SIG-M5 treated with dmso at 0.1 percent for 504 hours (cell line): Measurements from ENCODE around the gene ARSA.
"Not testable (repeated sequence)": the region's sequence is repeated elsewhere in the genome, so short reads cannot be mapped to it uniquely, and the experiment has no call there.

Experiments
- DNase-seq: peaks from one replicate; lab custom pipeline; 2025; ENCODE audit not compliant: unreplicated experiment; lab: John Stamatoyannopoulos, UW

ARSA gene

GRCh38 chr22:50656122-50657070 is 28.4 kb upstream of the ARSA start:
- DNase-seq: no peak

- not testable (repeated sequence) for DNase-seq
These were observed 26.7 kb upstream of the ARSA start for GRCh38 chr22:50654664-50655063.

DNA sequence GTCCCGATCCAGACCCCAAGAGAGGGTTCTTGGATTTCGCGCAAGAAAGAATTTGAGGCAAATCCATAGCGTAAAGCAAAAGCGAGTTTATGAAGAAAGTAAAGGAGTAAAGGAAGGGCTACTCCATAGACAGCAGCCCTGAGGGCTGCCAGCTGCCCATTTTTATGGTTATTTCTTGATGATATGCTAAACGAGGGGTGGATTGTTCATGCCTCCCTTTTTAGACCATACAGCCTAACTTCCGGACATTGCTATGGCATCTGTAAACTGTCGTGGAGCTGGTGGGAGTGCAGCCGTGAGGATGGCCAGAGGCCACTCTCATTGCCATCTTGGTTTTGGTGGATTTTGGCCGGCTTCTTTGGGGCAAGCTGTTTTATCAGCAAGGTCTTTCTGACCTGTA is 25.3 kb upstream of the ARSA start:
- no peak for DNase-seq

- not testable (repeated sequence) for DNase-seq
These were observed 15.8 kb upstream of the ARSA start for GRCh38 chr22:50643821-50644101.

GRCh38 chr22:50643021-50643820 is 15.3 kb upstream of the ARSA start:
- not testable (repeated sequence) for DNase-seq

DNA sequence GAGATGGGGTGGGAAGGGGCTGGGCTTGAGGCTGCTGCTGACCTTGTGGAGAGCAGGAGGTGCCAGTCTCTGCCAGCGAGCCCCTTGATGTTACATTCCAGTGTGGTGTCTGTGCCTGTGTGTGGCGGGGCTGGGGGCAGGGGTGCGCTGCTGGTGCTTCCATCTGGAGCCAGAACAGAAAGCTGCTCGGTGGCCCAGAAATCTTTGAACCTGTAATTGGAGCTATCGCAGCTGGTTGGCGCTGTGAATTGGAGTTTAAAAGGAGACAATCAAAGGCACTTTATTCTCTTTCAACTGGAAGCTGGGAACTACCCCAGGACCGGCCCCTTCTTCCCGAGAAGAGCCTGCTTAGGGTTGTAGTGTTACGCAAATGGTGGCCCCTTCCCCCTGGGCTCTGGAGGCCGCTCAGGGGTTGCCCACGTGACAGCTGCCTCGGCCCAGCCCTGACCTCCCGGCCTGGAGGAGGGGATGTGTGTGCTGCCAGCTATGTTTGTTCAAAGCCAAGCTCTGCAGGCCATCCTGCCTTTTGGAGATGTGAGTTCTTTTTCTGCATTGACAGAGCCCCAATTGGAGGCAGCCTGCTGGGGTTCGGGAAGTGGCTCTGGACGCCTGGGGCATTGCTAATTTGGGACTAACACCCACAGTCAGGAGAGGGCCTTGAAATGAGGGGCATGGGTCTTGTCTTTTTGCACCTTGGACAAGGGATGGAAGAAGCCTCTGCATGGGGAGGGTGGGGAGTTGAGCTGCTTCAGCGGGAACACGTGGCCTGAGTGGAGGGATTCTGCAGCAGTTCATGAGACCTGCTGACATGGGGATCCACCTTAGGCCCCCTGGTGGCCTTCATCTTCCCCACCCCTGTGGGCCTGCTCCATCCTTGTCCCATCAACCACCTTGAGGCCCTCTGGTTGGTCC is 14.0 kb upstream of the ARSA start:
- no peak for DNase-seq

DNA sequence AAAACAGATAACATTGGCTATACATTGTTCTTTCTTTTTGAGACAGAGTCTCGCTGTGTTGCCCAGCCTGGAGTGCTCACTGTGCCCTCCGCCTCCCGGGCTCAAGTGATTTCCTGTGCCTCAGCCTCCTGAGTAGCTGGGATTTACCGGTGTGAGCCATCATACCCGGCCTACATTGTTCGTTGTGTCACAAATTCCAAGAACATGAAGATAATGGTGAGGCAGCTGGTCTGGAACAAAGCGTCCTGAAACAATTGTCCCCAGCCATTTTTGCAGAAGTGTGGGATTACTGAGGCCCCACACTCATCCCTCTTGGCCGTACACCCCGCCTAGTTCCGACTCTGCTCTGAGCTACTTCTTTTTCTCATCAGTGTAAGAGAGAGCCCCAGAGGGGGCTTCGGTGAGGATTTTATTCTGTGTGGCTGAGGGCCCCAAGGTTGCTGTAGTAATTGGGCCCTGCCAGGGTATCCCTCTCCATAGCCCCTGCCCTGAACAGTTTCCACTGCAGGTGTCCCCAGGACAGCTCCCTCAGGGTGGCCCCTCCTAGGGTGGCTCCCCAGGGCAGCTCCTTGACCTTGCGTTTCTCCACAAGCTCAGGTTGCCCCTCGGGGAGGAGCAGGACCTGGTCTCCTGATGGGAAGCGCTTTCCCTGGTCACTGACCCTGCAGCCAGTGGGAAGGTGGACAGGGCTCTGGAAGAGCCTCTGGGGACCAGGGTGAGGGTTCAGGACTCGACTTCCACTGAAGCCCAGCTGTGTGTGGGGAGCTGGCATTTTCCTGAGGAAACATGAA is 13.1 kb upstream of the ARSA start:
- no peak for DNase-seq

- DNase-seq: not testable (repeated sequence)
These were observed 12.3 kb upstream of the ARSA start for GRCh38 chr22:50640296-50640695.

DNA sequence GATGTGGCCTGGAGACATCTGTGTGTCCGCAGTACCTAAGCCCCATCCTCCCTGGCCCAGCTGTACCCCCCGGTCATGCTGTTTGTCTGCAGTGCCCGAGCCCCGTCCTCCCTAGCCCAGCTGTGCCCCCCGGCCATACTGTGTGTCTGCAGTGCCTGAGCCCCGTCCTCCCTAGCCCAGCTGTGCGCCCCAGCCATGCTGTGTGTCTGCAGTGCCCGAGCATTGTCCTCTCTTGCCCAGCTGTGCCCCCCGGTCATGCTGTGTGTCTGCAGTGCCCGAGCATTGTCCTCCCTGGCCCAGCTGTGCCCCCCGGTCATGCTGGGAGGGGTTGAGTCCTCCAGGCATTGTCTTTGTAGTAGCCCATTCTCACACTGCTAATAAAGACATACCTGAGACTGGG is 7.6 kb upstream of the ARSA start:
- DNase-seq: no peak

- DNase-seq: no peak
These were observed 5.8 kb upstream of the ARSA start for GRCh38 chr22:50633771-50634170.

DNA sequence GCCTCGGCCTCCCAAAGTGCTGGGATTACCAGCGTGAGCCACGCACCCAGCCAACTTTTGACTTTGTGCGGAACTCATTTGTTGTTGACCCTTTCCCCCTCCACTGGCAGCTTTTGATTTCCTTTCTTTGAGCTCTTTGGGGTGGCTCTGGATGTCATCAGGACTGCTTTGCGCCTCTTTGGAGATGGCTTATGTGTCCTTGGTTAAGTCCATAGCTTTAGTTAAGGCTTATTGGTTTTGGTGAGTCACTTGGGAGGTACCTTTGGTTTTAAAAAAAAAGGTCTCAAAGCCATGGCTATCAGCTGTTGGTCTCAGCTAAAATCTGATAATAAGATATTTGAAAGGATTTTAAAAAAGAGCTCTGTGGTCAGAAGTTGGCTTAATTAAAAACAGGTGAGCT is 5.1 kb upstream of the ARSA start:
- DNase-seq: no peak

- no peak for DNase-seq
These were observed 2.4 kb upstream of the ARSA start for GRCh38 chr22:50630376-50630775.

- no peak for DNase-seq
These were observed 687 bp upstream of the ARSA start for GRCh38 chr22:50628543-50629134.

- DNase-seq: no peak
These were observed 906 bp downstream of the ARSA start for GRCh38 chr22:50626850-50627641.

DNA sequence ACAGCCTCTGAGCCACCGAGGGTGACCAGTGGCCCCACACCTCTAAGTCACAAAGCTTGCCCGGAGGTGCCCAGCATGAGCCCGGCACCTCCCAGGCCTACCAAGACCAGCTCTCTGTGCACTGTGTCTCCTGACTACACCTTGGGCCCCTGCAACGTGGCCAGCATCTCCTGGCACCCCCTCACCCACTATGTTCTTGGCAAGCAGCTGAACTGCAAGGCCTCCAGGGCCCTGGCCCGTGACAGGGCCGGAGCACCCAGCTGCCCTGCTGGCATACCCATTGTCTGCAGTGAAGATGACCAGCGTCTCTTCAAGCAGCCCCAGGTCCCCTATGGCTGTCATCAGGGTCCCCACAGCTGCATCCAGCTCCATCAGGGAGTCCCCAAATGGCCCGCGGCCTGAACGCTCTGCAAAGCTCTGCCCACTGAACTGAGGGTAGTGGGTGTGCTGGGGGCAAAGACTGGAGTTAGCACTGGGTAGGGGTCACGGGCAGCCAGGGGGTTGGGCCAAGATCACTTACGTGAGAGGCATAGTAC is 1.6 kb downstream of the ARSA start:
- DNase-seq: no peak

- no peak for DNase-seq
These were observed 2.2 kb downstream of the ARSA start for GRCh38 chr22:50625568-50626313.

- no peak for DNase-seq
These were observed 2.8 kb downstream of the ARSA start for GRCh38 chr22:50625131-50625567.
